ENCODE data around the gene TRMU. TPM values are rescaled to one million over a fixed set of nuclear protein-coding genes. Genes with fewer than 3 reads are reported as not detected.

TRMU gene
- total RNA-seq, 1 experiment from 2014 or later, result 90.1 TPM

DNA sequence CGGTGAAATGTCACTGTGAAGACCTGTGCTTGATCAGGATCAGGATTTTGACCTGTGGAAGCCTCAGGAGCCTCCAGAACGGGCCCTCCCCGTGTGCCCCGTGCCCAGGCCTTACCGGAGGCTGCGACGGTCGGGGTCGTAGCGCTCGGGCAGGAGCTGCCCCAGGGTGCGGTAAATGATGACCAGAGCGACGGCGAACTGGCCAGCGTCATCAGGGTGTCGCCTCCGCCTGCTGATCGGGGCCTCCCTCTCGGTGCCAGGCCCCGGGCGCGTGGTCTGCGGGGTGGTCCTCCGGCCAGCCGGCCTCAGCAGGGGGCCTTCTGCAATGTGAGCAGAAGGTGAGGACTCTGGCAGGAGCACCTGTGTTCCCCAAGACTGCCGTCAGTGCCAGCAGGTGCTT lies 46.2 kb downstream of the TRMU start:
- BruUV-seq (replicated peaks), result no TSS peak

DNA sequence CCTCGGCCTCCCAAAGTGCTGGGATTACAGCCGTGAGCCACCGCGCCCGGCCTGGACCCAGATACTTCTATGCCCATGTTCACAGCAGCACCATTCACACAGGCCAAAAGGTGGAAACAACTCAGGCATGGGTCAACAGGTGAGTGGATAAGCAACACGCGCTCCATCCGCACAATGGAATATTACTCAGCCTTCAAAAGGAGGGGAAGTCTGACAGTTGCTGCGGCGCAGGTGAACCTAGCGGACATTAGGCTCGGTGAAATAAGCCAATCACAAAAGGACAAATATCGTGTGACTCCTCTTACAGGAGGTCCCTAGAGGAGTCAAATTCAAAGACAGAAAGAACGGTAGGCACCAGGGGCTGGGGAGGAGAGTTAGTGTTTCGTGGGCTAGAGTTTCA lies 47.0 kb downstream of the TRMU start:
- H3K27ac ChIP-seq (ENCODE audit: low read depth, low read length, poor library complexity, severe bottlenecking), result no peak overlapping the region
- H3K36me3 ChIP-seq (ENCODE audit: insufficient read depth, low read length, poor library complexity, severe bottlenecking), result no peaks in the 10 kb centered on the region
- ChIA-PET POLR2A (ENCODE audit: low non-redundant PET) (no interaction called here), CTCF (no interaction called here)
- no peak overlapping the region for H3K4me3 ChIP-seq (ENCODE audit: low read depth, low read length, poor library complexity, severe bottlenecking)
- no TSS peak for BruUV-seq (replicated peaks)
- TF ChIP-seq, protein P1, sequence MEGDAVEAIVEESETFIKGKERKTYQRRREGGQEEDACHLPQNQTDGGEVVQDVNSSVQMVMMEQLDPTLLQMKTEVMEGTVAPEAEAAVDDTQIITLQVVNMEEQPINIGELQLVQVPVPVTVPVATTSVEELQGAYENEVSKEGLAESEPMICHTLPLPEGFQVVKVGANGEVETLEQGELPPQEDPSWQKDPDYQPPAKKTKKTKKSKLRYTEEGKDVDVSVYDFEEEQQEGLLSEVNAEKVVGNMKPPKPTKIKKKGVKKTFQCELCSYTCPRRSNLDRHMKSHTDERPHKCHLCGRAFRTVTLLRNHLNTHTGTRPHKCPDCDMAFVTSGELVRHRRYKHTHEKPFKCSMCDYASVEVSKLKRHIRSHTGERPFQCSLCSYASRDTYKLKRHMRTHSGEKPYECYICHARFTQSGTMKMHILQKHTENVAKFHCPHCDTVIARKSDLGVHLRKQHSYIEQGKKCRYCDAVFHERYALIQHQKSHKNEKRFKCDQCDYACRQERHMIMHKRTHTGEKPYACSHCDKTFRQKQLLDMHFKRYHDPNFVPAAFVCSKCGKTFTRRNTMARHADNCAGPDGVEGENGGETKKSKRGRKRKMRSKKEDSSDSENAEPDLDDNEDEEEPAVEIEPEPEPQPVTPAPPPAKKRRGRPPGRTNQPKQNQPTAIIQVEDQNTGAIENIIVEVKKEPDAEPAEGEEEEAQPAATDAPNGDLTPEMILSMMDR (conservative IDR thresholded peaks at IDR 0.05; ENCODE audit: low read depth, low read length), result no peak
- TF ChIP-seq EZH2 (IDR thresholded peaks at IDR 0.05; ENCODE audit: borderline replicate concordance, low read depth, low read length, poor library complexity, severe bottlenecking), result no peak
- no peaks in the 10 kb centered on the region for H3K9me3 ChIP-seq (ENCODE audit: low read depth, low read length, poor library complexity, severe bottlenecking)
- no peaks in the 10 kb centered on the region for H3K27me3 ChIP-seq (replicated peaks; ENCODE audit: insufficient read depth, low read depth, low read length, poor library complexity)
- no peak for DNase-seq (ENCODE audit: low spot score)
- H3K4me1 ChIP-seq (ENCODE audit: insufficient read depth, low read length, poor library complexity, severe bottlenecking), result no peaks in the 10 kb centered on the region
- intact Hi-C loops (cut with micrococcal nuclease; ENCODE audit: unreplicated experiment), result no loop called here

More for the DNA sequence above, 46.2 kb downstream of the TRMU start:
- no peaks in the 10 kb centered on the region for H3K36me3 ChIP-seq (ENCODE audit: insufficient read depth, low read length, poor library complexity, severe bottlenecking)
- TF ChIP-seq, protein P1 (conservative IDR thresholded peaks at IDR 0.05; ENCODE audit: low read depth, low read length), result no peak
- TF ChIP-seq EZH2 (IDR thresholded peaks at IDR 0.05; ENCODE audit: borderline replicate concordance, low read depth, low read length, poor library complexity, severe bottlenecking), result no peak
- H3K27me3 ChIP-seq (replicated peaks; ENCODE audit: insufficient read depth, low read depth, low read length, poor library complexity), result no peaks in the 10 kb centered on the region
- no peaks in the 10 kb centered on the region for H3K4me1 ChIP-seq (ENCODE audit: insufficient read depth, low read length, poor library complexity, severe bottlenecking)
- no peaks in the 10 kb centered on the region for H3K9me3 ChIP-seq (ENCODE audit: low read depth, low read length, poor library complexity, severe bottlenecking)
- H3K4me3 ChIP-seq (ENCODE audit: low read depth, low read length, poor library complexity, severe bottlenecking), result no peak overlapping the region
- no peak for DNase-seq (ENCODE audit: low spot score)
- CTCF ChIA-PET, result no interaction called here
- POLR2A ChIA-PET (ENCODE audit: low non-redundant PET), result no interaction called here
- intact Hi-C loops (cut with micrococcal nuclease; ENCODE audit: unreplicated experiment), result no loop called here
- no peak overlapping the region for H3K27ac ChIP-seq (ENCODE audit: low read depth, low read length, poor library complexity, severe bottlenecking)

DNA sequence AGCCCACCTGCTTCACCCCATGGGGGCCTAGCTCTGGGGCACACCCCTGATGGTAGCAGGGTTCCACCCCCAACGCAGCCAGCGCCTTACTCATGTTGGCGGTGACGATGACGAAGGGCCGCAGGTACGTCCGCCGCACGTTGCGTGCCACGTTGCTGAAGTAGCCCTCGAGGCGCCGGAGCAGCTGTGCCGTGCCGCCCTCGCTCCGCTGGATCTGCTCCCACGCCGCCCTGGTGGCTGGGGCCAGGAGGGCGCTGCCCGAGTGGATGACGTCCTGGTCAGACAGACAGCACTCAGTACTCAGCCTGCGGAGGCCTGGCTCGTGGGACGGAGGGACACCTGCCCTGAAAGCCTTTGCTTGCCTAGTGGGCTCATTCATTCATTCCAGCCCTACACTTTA lies 50.8 kb downstream of the TRMU start:
- no peaks in the 10 kb centered on the region for H3K36me3 ChIP-seq (ENCODE audit: insufficient read depth, low read length, poor library complexity, severe bottlenecking)
- H3K27ac ChIP-seq (ENCODE audit: low read depth, low read length, poor library complexity, severe bottlenecking), result no peak overlapping the region
- BruUV-seq (replicated peaks), result no TSS peak
- TF ChIP-seq EZH2 (IDR thresholded peaks at IDR 0.05; ENCODE audit: borderline replicate concordance, low read depth, low read length, poor library complexity, severe bottlenecking), result no peak
- TF ChIP-seq, protein P1 (conservative IDR thresholded peaks at IDR 0.05; ENCODE audit: low read depth, low read length), result no peak
- no peak for DNase-seq (ENCODE audit: low spot score)
- no peak overlapping the region for H3K4me3 ChIP-seq (ENCODE audit: low read depth, low read length, poor library complexity, severe bottlenecking)
- CTCF ChIA-PET, result no interaction called here
- H3K9me3 ChIP-seq (ENCODE audit: low read depth, low read length, poor library complexity, severe bottlenecking), result no peaks in the 10 kb centered on the region
- POLR2A ChIA-PET (ENCODE audit: low non-redundant PET), result no interaction called here
- H3K4me1 ChIP-seq (ENCODE audit: insufficient read depth, low read length, poor library complexity, severe bottlenecking), result no peaks in the 10 kb centered on the region
- H3K27me3 ChIP-seq (replicated peaks; ENCODE audit: insufficient read depth, low read depth, low read length, poor library complexity), result no peaks in the 10 kb centered on the region
- intact Hi-C loops (cut with micrococcal nuclease; ENCODE audit: unreplicated experiment), result no loop called here

Data from A673 (cell line).